ENCODE data around the gene GP5.
A peak's percentile ranks its signal among the peaks of the same experiment; 100 is the strongest.

Gene GP5

DNA sequence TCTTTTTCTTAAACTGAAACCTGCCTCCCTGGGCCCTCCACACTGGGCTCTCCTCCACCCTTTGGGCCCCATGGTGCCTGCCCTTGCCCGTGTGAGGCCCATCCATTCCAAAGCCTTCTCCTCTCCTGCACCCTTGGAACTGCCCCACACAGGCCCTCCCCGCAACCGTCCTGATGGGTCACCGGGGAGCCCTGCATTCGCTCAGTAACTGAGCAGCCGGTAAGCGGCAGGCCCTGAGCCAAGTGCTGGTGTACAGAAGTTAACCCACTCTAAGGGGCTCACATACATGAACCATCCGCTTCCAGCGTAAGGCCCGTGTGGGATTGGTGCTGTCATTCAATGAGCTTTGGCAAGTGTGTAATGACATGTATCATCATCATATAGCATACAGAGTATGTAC is 24.1 kb downstream of the GP5 start:
- no peak for DNase-seq

DNA sequence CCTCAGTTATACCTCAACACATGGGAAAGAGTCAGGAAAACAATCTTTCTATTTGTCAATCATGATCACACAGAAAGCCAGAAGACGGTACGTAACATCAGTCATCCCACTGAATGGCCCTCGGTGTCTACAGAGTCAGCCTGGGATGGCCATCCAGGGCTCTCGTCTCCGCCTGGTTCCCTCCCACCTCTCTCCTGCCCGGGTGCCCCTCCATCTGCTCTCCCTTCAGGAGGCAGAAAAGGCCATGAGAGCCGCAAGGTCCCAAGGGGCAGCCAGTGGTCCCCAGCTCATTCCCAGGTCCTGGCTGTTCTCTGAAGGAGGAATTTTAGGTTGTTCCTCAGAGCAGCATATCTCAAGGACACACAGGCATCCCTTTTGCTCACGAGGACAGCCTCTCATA is 25.2 kb downstream of the GP5 start:
- no peak for DNase-seq

DNA sequence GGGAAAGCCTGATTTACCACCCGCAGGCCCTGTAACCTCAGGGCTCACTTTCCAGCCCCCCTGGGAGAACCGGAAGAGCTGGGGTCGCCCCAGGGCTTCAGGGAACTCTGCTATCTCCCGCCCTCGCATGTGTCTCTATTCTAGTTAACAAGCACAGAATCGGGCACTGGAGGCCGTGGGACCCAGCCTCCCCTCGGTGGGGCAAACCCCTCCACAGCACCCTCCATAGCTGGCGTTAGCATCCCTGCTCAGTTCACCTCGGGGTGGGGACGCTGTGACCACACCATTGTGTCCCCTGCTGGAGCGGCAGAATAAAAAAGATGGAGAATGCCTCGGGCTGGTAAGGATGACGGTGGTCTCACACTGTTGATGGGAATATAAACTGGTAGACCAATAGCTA is 26.0 kb downstream of the GP5 start:
- no peak for DNase-seq

DNA sequence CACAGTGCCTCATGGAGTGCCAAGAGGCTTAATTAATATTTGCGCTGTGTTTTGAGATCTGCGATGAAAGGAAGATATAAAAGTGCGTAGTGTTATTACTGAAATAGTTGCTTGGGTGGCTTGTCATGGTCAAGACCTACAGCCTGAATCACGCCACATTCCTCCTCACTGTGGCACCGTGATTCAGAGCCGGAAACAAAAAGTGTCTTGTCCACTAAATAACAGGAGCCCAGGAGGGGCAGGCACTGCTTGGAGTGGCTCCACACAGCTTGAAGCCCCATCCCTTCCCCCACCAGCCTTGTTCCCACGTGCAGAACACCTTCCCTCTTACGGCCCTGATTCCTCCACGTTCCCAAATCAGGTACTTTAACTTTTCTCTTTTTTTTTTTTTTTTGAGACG is 28.3 kb downstream of the GP5 start:
- DNase-seq = no peak

DNA sequence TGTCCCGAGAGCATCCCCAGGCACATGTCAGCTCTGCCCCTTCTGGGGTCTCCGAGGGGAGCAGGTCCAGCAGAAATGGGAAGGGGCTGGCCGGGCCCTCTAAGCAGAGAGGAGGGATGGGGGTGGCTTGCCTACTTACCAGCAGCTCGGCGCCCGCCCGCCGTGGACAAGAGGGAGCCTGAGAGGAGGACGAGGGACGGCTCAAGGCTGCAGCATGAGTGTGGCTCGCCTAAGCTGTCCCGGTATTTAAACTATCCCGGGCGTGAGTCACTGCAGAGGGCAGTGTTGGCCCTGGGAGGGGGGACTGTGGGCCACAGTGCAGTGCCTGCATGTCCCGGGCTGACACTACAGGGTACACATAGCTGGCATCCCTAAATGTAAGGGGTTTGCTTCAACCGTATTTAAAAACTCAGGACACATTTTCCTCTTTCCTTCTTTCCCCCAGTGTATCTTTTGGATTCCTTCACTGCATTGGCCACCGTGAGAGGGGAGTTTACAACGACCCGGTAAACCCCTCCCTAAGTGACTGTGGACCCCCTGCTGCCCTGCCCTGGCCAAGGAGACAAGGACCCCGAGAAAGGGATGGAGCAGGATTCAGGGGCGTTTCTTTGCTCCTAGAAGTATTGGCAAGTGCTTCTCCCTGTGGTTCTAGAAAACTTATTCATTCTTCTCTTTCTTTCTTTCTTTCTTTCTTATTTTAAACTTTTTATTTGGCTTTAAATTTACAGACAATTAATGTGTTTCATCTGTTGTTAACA is 29.4 kb downstream of the GP5 start, which contains the start of gene LRRC15:
Gene LRRC15, minus strand, starts transcription at position 222 of the 758 bp plus-strand sequence. CDS start 8,700 bp downstream, outside the sequence.
- DNase-seq = no peak

DNA sequence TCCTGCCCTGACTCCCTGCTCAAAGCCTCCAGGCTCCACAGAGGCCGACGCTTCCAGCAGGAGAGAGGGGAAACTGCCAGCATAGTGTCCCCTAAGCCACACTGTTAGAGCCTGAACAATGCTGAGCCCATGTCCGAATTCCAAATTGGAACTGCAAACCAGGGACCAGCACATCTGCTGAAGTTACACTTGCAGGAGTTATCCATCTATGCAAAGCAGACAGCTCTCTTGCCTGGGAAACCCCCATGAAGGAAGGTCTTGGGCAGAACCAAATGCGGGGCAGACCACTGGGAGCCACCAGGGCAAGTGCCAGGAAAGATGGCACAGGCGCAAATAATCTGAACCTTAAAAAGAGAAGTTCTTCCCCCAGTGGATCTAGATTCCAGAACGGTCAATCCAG is 30.1 kb downstream of the GP5 start:
- DNase-seq = no peak

DNA sequence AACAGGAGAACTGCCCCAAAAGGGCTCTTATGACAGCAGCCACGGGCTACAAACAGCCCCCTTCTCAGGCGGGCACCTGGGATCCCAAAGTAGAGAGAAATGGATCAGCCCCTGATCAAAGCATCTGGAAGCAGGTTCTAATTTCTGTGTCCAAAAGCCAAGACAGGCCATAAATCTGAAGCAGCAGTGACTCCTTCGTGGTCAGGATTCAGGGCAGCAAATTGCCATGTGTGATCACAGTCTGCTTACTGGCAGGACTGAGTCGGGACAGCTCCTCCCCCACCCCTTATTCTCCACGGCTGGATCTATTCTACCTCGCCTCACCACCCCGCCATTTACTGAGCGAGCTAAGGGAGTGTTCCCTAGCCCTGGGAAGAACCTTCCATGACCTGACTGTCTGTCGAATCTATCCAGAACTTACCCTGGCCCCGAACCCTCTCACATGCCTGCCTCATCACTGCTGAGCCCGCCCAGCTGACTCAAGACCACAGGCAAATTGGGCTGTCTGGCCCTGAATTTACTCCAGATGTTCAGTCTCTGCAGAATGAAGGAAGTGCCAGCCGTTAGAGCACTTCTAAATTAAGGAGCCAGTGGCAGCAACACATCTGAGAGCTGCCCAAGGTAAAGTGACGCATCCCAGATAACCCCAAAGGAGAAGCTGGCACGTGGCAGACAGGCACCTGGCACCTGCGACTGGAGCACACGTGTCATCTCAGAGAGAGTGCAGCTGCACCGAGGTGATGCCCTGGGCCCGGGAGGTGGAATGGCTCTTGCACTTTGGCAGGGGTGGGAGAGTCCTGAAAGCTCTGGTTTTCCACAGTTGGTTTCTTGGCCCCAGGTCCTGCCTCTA is 30.8 kb downstream of the GP5 start:
- DNase-seq = no peak

DNA sequence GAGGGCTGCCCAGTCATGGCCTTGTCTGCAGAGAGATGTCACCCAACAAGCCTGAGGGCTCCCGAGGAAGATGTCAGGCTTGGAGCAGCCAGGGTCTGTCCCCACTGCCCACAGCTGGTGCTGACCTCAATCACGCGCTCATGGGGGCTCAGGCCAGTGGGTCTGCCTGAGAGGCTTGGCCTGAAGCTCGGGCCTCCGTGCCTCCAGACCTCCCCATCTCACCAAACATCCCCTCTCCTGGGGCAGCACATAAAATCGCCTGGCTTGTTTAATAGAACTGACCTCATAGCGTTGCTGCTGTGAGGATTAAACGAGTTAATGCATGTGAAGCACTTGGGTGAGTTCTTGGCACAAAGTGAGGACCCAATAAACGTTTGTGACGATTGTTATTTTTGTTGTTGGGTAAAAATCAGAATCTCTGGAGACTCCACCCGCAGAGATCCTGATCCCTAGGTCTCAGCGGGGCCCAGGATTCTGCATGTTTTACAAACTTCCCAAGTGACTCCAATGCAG is 33.0 kb downstream of the GP5 start:
- DNase-seq = no peak

DNA sequence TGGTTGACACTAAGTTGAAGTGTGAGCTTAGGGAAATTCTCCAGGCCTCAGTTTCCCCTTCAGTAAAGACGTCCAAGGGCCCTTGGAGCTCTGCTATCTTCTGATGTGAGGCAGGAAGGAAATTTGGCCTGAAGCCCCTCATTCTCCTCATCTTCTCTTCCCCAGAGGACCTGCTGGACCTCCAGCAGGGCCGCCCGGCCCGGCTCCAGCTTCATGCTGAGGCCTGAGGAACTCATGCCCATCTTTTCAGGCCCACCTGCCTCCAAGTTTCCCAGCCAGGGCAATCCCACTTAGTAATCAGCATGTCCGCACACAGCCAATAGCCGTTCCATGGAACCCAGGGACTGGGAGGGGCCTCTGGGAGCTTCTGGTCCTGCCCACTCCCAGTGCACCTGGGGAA is 33.5 kb downstream of the GP5 start:
- no peak for DNase-seq

DNA sequence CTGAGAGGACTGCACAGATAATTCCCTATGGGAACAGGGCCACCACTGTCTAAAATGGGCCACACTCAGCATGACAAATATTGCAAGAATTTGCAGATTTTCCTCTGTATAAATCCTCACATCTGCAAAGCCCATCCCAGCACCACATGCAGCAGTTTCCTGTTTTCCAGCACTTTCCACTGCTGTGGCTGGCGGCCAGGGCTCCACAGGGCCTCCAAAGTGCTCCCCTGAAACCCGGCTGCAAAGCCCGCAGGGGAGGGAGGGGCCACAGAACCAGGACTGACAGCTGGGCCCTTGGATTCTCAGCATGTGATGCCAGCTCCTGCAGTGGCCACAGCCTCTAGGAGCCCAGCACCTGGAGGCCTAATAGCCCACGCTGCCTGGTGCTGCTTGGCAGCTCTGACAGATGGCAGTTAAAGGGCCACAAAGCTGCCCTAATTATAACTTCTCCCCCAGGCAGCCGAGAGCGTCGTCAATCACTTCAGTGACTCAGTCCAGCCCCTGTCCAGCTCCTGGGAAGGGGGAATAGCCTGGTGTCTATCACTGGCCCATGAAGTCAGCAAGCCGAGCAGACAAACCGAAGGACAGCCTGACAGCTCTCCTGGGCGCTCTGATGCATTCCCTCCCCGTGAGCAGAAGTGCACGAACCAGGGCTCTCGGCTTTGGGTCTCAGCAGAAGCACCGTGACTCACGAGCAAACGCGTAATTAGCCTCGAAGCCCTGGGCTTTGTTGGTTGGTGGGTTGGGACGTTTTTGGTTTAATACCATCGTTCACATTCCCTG is 34.2 kb downstream of the GP5 start:
- peak; percentile 92 for DNase-seq

DNA sequence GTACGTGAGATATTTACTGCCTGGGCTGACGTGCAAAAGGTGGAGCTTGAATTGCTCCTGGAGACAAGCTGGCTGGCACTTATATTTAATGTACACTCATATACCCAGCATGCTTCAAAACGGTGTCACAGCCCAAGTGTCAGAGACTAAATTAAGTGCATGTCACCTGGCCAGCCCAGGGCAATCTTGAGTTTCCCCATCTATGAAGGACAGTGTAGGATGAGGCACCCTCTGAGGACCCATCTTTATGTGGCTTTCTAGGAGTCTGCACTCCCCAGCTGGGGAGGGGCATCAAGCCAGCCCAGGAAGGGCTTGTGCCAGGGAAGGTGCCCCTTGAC is 34.8 kb downstream of the GP5 start:
- DNase-seq = no peak

DNA sequence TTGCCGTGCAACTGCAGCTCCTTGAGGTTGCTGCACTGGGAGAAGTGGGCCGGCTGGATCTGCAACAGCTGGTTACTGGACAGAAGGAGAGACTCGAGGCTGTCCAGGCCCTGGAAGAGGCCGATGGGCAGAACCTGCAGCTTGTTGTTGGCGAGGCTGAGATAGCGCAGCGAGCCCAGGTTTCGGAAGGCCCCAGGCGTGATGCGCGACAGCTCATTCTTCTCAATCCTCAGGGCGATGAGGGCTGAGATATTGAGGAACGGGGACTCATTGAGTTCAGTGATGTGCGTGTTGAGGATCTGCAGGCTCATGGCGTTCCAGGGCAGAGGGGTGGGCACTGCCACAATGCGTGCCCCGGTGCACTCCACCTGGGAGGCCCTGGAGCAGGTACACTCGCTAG is 38.5 kb downstream of the GP5 start:
- no peak for DNase-seq

DNA sequence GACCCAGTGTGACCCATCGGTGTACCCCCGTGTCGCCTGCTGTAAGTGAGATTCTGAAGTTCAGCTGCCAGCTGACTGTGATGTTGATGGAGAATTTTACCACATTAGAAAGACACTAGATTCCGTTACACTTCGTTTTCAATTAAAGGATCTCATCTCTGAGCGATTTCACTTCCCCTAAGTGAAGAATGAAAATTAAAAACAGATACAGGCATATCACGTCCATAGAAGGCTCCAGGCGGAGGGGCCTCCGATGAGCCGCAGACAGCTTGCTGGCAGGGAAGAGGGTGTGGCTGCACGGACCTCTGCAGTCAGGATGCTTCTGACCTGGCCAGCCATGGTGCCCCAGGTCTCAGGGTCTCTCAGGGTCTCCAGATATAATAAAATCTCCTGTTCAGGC is 41.4 kb downstream of the GP5 start:
- no peak for DNase-seq

DNA sequence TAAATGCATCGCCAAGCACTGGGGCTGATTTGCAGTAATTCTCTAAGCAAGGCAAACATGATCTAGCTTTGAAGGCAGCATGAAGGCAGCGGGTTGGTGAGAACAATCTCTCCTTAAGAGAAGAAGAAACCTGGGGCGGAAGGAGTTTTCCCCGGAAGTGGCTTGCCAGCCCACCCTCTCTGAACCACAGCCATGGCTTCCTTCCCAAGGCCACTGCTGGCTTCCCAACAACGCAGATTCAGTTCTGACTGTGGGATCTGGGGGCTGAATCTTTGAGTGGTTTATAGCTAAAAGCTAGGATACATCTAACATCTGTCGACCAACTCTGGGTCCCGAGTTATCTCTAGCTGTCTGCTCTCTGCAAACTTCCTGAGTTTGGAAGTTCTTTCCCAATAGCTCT is 43.7 kb downstream of the GP5 start:
- no peak for DNase-seq

DNA sequence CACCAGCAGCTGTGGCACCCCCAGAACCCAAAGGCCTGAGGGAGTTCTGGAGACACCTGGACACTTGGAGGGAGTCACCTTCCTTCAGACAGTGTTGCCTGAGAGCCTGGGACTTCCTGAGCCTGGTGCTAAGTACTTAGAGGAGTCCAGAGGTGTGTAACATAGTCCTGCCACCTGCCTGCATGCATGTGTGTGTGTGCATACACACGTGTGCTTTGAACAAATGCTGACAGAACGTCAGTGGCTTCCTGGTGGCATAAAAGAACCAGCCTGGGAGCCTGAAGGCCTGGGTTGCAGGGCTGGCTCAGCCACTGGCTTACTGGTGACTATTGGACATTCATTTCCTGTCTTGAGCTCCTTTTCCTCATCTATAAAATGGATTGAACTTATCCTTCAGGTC is 44.8 kb downstream of the GP5 start:
- no peak for DNase-seq

DNA sequence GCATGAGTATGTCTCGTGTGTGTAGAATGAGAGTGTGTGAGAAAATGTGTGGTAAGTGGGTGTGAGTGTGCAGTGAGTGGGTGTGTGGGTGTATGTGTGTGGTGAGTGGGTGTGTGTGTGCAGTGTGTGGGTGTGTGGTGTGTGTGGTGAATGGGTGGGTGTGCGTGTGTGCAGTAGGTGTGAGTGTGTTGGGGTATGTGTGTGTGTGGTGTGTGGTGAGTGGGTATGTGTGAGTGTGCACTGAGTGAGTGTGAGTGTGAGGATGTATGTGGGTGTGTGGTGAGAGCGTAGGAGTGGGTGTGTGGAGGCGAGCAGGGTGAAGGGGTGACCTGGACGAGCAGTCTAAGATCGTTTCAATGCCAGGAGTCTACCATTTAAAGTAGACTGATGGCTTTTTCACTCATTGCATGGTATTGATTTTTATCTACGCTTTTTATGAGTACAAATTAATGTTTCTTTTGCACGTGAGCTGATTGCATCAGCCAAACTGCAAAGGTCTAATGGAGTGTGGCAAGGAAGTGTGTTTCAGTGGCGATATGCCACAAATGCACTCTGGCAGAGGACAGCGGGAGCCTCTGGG is 46.3 kb downstream of the GP5 start:
- no peak for DNase-seq

DNA sequence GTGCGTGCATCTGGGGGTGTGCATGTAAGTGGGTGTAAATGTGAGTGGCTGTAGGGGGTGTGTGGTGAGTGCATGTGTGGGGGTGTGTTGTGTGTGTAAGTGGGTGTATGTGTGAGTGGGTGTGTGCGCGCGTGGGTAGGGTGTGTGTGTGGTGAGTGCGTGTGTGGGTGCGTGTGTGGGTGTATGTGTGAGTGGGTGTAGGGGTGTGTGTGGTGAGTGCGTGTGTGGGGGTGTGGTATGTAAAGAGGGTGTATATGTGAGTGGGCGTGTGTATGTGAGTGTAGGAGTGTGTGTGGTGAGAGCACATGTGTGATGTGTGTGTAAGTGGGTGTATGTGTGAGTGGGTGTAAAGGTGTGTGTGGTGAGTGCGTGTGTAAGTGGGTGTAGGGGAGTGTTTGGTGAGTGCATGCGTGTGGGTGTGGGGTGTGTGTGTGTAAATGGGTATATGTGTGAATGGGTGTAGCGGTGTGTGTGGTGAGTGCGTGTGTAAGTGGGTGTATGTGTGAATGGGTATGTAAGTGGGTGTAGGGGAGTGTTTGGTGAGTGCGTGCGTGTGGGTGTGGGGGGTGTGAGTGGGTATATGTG is 47.0 kb downstream of the GP5 start:
- no peak for DNase-seq

DNA sequence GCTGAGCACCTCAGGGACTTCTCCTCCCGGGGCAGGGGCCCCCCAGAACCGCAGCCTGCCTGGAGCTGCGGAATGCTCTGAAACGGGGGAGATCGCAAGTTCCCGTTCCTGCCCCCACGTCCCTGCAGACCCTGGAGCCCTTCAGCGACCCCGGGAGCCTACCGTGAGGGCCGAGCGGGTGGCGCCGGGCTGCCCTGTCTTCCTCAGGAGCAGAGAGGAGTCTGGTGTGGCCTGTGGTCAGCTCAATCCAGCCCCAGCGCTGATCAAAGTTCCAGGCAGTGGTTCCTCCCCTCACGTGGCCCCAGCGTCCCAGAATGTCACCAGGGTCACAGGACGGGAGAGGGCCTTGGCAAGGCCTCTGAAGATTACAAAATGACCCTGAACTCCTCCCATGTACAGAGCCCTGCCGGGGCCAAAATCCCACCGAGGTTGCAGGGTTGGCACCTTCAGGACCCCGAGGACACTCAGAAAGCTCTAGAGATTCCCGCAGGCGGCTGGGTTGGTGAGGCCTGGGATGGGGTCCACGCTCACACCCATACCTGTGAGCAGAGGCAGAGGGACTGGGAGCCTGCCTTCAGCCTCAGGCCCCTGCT is 47.9 kb downstream of the GP5 start, which contains the start of gene CPN2:
Gene CPN2, minus strand, starts transcription at position 249 of the 593 bp plus-strand sequence. CDS start 8,626 bp downstream, outside the sequence.
- no peak for DNase-seq

DNA sequence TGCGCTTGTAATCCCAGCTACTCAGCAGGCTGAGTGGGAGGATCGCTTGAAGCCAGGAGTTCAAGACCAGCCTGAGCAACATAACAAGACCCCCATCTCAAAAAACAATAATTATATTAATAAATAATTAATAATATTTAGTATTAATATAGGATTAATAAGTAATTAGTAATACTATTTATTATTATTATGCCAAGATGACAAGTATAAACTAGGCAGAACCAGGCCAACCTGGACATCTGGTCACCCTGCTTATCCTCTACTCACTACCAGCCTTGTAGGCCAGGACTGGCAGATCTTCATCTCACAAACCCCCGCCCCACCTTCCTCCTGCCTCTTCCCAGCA is 48.4 kb downstream of the GP5 start:
- DNase-seq = no peak

DNA sequence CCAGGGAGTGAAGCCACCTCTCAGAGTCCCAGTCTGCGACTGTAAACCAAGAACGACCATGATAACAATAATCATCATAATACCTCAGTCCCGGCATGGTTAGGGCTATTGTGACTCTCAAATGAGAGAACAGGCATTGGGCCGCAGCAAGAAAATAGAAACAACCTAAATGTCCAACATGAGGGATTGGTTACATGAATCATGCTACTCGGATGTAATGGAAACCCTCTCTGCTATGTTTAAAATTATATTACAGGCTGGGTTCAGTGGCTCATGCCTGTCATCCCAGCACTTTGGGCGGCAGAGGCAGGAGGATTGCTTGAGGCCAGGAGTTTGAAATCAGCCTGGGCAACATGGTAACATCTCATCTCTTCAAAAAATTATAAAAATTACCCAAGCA is 50.7 kb downstream of the GP5 start:
- DNase-seq = no peak

DNA sequence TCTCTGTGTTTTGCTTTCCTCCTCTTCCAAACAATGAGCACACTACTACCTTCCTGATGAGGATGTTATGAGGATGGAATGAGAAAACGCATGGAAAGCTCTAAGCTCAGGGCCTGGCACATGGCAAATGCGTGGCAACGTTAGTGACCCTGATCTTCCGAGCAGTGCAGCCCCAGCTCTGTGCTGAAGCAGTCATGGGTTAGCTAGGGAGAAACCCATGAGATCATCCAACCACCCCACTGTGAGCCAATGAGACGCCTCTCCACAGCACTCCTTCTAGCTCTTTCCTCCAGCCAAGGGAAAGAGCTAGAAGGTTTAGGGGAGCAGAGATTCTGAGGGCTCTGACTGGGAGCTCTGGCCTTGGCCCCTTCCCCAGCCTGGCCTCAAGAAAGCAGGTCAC is 52.4 kb downstream of the GP5 start:
- DNase-seq = no peak

DNA sequence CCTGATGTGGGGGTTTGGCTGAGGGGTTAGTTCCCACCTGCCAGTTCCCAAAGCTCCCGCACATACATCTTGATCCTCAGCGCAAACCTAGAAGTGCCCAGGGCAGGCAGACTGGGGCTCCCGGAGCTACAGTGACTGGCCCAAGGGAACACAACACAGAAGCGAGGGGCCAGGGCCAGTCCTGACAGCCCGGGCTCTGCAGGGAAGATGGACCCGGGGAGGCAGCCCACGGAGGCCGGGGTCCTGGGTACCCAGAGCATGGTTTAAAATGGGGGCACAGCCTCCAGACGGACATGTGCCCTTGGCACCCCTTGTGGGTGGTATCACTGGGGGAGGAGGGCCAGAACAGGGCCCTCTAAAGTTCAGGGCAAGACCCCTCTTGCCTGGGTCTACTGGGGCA is 53.0 kb downstream of the GP5 start:
- DNase-seq = no peak
